Activated CD4-positive, alpha-beta T cell treated with anti-CD3 and anti-CD28 coated beads, Interleukin-2, amount 10 ng/mL, durations not matched to agents 24 days and 14 days (primary cell): ENCODE results near the gene PIP5KL1. TPM values are rescaled to one million over a fixed set of nuclear protein-coding genes. Genes with fewer than 3 reads are reported as not detected.

ENCODE experiments used
- DNase-seq: peaks from one replicate; pipeline ENCODE4 v3.0.0; 2022
- H3K27ac Mint-ChIP-seq: one replicate; pipeline ENCODE4 v1.8.0; 2022; ENCODE audit warnings: mild to moderate bottlenecking, mixed read lengths
- H3K27me3 Mint-ChIP-seq: one replicate; pipeline ENCODE4 v1.8.0; 2022; ENCODE audit warnings: mixed read lengths
- H3K36me3 Mint-ChIP-seq: one replicate; pipeline ENCODE4 v1.8.0; 2022; ENCODE audit warnings: low read depth, mild to moderate bottlenecking, mixed read lengths
- H3K4me1 Mint-ChIP-seq: one replicate; pipeline ENCODE4 v1.8.0; 2021; ENCODE audit warnings: mixed read lengths
- H3K4me3 Mint-ChIP-seq: one replicate; pipeline ENCODE4 v1.8.0; 2022; ENCODE audit warnings: mild to moderate bottlenecking, moderate library complexity, mixed read lengths
- H3K9me3 Mint-ChIP-seq: one replicate; pipeline ENCODE4 v1.8.0; 2021; ENCODE audit warnings: mixed read lengths
- intact Hi-C: fragments of 100-400 bp; cut with micrococcal nuclease; formaldehyde crosslinking; loops from one replicate; pipeline ENCODE4 v1.15.1; 2023
- total RNA-seq: library from RNA; stranded (reverse); gene quantifications from 2 replicates; pipeline ENCODE4 v1.2.3, GENCODE V29; 2022

The PIP5KL1 gene
- total RNA-seq, 1 donor from 2014 or later: 0.89 TPM

DNA sequence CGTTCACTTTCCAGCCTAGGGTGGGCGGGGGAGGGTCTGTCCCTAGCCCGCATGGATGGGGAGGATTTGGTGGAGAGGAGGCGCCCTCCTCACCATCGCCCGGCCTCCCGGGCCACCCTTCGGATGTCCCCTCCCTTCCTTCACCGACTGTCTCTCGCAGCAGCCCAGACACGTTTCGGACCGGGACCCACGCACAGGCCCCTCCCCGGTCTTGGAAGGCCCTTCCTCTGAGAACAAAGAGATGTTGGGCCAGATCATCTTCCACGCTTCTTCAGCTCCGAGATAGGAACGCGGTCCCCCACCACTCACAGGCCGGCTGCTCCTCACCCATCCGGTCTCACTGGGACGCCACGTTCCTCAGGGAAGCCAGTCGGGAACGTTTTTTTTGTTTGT is 7.7 kb upstream of the PIP5KL1 start:
- peak overlapping the region; percentile 35 for H3K4me3 Mint-ChIP-seq
- DNase-seq: peak; percentile 70
- peaks cover 40% of the 10 kb centered on the region for H3K36me3 Mint-ChIP-seq
- no peaks in the 10 kb centered on the region for H3K9me3 Mint-ChIP-seq
- peak overlapping the region; percentile 49 for H3K27ac Mint-ChIP-seq
- peaks cover 2% of the 10 kb centered on the region for H3K27me3 Mint-ChIP-seq
- peaks cover 41% of the 10 kb centered on the region for H3K4me1 Mint-ChIP-seq
- intact Hi-C loops: no loop called here

DNA sequence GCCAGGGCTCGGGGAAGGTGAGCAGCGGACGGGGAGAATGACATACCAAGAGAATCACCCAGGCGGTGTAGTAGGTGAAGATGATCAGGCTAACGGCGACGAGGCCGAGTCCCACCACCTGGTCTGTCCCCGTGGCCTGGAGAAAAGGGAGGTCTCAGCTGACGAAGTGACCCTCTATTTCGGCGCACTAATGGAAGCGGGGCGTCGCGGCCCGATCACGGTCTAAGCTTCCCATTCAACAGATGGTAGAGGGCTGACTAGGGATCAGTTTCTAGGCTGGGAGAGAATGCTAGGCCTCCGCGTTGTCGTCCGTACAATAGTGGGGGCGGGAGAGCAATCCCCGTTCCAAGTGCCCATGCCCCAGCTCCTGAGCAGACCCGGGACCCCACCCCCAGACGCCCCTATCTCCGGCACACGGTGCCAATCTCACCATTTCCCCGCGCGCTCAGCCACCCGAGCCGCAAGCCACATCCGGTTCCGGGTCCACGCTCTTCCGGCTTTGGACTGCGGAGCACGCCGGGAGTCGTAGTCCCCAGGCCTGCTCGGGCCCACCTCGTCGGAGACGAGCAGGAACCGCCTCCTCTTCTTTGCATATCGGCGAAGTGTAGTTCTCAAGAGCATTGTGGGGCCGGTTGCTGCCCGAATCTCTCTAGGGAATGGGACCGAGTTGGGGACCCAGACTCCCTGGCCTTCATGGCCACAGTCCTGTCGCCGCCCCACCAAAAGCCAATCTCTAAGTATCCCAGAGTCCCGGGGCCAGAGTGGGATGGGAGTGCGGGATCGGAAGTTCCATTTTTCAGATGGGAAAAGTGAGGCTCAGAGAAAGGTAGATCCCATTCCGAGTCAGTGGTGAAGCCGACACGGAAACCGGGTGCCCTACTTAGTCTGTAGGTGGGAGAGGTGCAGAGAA is 7.1 kb upstream of the PIP5KL1 start, which contains the start of gene DPM2:
Gene DPM2, minus strand, starts transcription at position 467 of the 910 bp plus-strand sequence. Its CDS starts 34 bp downstream, at position 433.
- Mint-ChIP-seq H3K27me3 (peaks cover 2% of the 10 kb centered on the region), H3K9me3 (no peaks in the 10 kb centered on the region), H3K36me3 (peaks cover 40% of the 10 kb centered on the region), H3K4me1 (peaks cover 42% of the 10 kb centered on the region), H3K4me3 (peak within 1 kb of the TSS; percentile 89), H3K27ac (peak within 1 kb of the TSS; percentile 85)
- intact Hi-C loops: no loop called here
- peak; percentile 96 for DNase-seq

DNA sequence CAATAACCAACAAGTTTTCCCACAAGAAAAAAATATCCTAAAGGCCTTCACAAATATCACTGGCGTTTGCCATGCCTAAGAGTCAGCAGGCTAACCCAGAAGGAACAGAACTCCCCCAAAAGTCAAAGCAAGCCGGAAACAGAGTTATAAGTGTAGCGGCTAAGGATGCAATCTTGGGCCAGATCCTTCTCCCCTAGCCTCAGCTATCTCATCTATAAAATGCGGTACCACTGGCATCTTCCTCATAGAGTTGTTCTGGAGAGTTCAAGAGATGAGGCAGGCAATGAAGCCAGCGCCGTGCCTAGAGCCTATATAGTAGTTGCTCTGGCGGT is 6.4 kb upstream of the PIP5KL1 start:
- DNase-seq: no peak
- H3K9me3 Mint-ChIP-seq: no peaks in the 10 kb centered on the region
- peaks cover 34% of the 10 kb centered on the region for H3K36me3 Mint-ChIP-seq
- peaks cover 2% of the 10 kb centered on the region for H3K27me3 Mint-ChIP-seq
- intact Hi-C loops: no loop called here
- H3K4me1 Mint-ChIP-seq: peaks cover 42% of the 10 kb centered on the region
- peak overlapping the region; percentile 85 for H3K27ac Mint-ChIP-seq
- H3K4me3 Mint-ChIP-seq: peak overlapping the region; percentile 89

DNA sequence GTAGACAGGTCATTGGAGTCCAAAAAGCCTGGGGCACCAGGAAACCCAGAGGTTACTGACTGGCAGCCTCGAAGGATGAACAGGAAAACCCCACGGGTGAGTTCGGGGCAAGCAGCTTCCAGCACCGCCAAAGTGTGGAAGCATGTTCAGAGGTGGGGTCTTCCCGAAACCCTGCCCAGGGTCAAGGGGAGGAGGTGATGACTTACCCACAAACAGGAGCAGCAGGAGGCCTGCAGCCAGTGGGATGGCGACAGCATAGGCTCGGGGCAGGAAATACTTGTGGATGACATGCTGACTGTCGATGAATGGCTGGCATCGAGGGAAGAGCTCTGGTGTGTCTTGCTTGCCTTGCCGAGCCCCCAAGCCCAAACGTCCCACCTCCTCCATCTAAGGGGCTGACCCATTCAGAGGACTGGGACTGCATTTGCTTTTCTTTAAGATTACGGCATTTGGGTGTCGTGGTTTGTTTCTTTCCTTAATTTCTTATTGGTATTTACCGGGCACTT is 5.8 kb upstream of the PIP5KL1 start:
- Mint-ChIP-seq H3K4me1 (peaks cover 45% of the 10 kb centered on the region), H3K36me3 (peaks cover 32% of the 10 kb centered on the region)
- intact Hi-C loops: no loop called here

DNA sequence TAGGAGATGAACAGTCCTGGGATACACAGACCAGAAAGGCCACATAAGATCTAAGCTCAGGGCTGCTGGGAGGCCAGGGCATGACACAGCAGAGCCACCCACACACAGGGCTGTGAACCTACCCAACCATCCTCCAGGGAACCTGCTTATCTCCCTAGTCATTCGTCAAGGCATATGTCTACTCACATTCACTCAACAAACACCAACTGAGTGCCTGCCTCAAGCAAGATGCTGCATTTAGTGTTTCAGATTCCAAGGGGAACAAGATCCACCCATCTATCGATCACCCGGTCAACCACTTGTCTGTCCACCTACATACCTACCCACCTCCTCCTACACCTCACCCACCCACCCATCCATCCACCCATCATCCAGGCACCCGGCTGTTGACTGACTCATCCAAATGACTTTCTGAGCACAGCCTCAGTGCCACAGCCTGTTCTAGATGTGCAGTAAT is 5.2 kb upstream of the PIP5KL1 start:
- intact Hi-C loops: no loop called here
- Mint-ChIP-seq H3K36me3 (peaks cover 30% of the 10 kb centered on the region), H3K27ac (peak overlapping the region; percentile 48), H3K4me3 (peak overlapping the region; percentile 89), H3K27me3 (peaks cover 2% of the 10 kb centered on the region), H3K9me3 (no peaks in the 10 kb centered on the region), H3K4me1 (peaks cover 50% of the 10 kb centered on the region)
- peak; percentile 69 for DNase-seq

More for the DNA sequence above, 5.8 kb upstream of the PIP5KL1 start:
- peak overlapping the region; percentile 48 for H3K27ac Mint-ChIP-seq
- peaks cover 2% of the 10 kb centered on the region for H3K27me3 Mint-ChIP-seq
- DNase-seq: peak; percentile 68
- peak overlapping the region; percentile 89 for H3K4me3 Mint-ChIP-seq
- H3K9me3 Mint-ChIP-seq: no peaks in the 10 kb centered on the region

DNA sequence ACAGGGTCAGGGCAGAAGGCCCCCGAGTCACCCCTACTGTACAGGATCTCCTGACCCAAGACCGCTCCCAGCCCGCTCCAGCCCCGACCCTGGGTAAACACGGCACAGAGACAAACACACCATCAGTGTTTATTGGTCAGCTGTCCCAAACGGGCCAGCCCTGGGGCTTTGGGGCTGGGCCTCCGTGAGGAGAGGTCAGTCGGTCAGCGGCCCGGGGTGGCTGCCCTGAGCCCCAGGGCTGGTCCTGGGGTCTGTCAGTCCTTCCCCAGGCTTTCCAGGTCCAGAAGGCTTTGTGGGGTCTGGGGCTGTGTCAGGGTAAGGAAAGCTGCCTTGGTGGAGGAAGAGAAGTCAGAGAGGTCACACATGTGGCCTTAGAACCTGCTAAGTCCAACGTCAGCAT is 4.4 kb upstream of the PIP5KL1 start:
- no peak for DNase-seq
- H3K9me3 Mint-ChIP-seq: no peaks in the 10 kb centered on the region
- H3K4me3 Mint-ChIP-seq: peak overlapping the region; percentile 64
- peaks cover 2% of the 10 kb centered on the region for H3K27me3 Mint-ChIP-seq
- peak overlapping the region; percentile 17 for H3K27ac Mint-ChIP-seq
- intact Hi-C loops: no loop called here
- H3K36me3 Mint-ChIP-seq: peaks cover 24% of the 10 kb centered on the region
- H3K4me1 Mint-ChIP-seq: peaks cover 49% of the 10 kb centered on the region

DNA sequence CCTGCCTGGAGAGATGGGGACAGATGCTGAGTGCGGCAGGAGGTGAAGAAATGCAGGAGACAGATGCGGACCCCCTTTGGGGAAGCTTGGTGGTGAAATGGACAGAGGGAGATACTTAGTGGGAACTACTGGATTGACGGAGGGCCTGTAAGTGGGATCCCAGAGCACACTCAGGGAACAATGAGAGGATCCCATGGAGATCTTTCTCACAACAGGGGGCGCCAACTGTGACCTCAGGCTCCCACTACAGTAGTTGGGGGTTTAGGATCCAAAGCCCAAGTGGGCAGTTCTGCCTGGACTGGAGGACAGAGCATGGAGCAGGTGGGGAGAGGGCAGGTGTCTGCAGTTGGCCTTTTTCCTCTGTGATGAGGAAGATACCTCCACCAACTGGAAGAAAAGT is 3.7 kb upstream of the PIP5KL1 start:
- H3K27ac Mint-ChIP-seq: peak overlapping the region; percentile 28
- peaks cover 24% of the 10 kb centered on the region for H3K36me3 Mint-ChIP-seq
- H3K4me1 Mint-ChIP-seq: peaks cover 51% of the 10 kb centered on the region
- no peak for DNase-seq
- peaks cover 2% of the 10 kb centered on the region for H3K27me3 Mint-ChIP-seq
- no peaks in the 10 kb centered on the region for H3K9me3 Mint-ChIP-seq
- intact Hi-C loops: no loop called here
- peak overlapping the region; percentile 40 for H3K4me3 Mint-ChIP-seq

DNA sequence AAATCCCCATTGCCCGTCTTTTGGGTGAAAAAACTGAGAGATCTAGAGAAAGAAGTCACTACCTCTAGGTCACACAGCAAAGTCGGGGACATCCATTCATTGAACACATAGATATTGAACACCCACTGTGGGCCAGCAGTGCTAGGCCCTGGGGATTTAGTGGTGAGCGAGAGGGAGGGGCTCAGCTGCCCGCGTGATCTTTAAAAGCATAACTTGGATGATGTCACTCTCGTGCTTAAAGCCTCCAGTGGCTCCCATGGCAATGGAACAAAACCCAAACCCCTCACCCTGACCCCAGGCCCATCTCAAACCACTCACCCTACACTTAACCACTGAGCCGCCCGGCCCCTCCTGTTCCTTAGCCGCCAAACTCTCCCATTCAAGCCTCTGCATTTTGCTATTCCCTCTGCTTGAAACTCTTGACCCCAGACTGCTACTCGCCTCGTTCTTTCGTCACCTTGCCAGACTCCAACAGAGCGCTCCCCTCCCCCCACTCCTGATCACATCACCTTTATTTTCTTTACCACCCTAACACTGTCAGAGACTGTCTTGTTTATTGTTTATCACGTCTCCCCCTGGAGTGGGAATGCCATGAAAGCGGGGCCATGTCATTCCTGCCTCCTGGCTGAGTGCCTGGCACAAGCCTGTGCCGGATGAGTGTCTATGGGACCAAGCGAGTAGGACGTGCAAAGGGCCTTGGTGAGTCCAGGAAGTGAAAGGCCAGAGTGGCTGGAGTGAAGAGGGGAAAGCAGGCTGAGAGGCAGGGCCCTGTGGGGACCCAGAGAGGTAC is 710 bp upstream of the PIP5KL1 start:
- H3K27ac Mint-ChIP-seq: peak overlapping the region; percentile 70
- peak; percentile 80 for DNase-seq
- H3K4me3 Mint-ChIP-seq: peak overlapping the region; percentile 82
- H3K36me3 Mint-ChIP-seq: peaks cover 19% of the 10 kb centered on the region
- peaks cover 5% of the 10 kb centered on the region for H3K27me3 Mint-ChIP-seq
- H3K4me1 Mint-ChIP-seq: peaks cover 36% of the 10 kb centered on the region
- no peaks in the 10 kb centered on the region for H3K9me3 Mint-ChIP-seq
- intact Hi-C loops: no loop called here

DNA sequence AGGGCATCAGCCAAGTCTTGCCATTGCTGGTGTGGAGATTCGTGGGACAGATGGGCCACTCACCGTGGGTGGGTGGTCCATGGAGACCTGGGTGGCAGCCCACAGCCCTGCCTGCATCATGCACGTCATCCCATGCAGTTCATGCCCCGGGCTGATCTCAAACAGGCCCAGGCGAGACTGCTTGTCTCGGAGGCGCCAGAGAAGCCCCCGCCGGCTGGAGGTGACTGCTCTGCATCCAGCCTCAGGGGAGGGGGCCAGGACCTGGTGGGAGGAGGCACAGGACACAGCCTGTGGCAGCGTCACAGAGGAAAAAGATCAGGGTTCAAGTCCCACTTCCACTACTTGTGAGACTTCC is 975 bp downstream of the PIP5KL1 start:
- H3K27me3 Mint-ChIP-seq: peaks cover 13% of the 10 kb centered on the region
- no peaks in the 10 kb centered on the region for H3K9me3 Mint-ChIP-seq
- peak overlapping the region; percentile 82 for H3K4me3 Mint-ChIP-seq
- peaks cover 25% of the 10 kb centered on the region for H3K4me1 Mint-ChIP-seq
- intact Hi-C loops: no loop called here
- peaks cover 9% of the 10 kb centered on the region for H3K36me3 Mint-ChIP-seq
- no peak overlapping the region for H3K27ac Mint-ChIP-seq
- DNase-seq: no peak

DNA sequence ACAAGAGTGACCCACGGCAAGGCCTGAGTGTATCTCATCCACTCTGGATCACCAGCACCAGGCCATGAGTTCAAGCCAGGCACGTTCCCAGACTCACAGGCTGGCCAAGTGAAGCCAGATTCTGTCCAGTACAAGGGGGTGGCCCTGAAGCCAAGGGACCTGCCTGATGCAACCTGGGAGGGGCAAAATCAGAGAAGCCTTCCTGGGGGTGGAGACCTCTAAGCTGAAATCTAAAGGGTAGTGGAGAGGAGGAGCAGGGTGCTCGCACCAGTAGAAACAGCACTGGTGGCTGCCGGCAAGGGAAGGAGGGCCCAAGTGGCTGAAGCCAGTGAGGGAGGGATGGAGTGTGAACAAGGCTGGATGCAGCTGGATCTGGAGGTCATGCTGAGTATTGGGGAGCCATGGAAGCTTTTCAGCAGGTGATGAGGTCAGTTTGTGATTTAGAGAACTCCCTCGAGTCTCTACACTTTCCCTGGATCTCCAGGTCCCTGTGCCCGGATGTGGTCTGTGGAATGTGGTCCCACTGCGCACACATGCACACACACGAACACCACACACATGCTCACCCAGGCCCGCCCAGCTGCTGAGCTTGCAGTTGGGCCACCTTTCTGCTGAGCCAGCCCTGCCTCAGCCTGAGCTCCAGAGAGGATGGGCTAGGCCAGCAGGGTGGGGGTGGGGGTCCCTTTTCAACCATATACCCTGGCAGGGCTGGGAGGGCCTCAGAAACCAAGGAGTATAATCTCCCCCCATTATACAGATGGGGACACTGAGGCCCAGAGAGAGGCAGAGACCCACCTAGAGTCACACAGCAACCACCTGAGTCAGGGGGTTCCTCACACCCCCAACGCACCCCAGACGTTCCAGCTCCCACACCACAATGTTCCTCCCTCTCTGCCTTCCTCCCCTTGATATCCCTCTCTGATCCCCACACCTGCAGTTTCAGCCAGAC is 1.6 kb downstream of the PIP5KL1 start:
- H3K27me3 Mint-ChIP-seq: peaks cover 13% of the 10 kb centered on the region
- peaks cover 20% of the 10 kb centered on the region for H3K4me1 Mint-ChIP-seq
- peak; percentile 70 for DNase-seq
- H3K27ac Mint-ChIP-seq: no peak overlapping the region
- H3K36me3 Mint-ChIP-seq: peaks cover 3% of the 10 kb centered on the region
- peak overlapping the region; percentile 6 for H3K4me3 Mint-ChIP-seq
- no peaks in the 10 kb centered on the region for H3K9me3 Mint-ChIP-seq
- intact Hi-C loops: no loop called here

DNA sequence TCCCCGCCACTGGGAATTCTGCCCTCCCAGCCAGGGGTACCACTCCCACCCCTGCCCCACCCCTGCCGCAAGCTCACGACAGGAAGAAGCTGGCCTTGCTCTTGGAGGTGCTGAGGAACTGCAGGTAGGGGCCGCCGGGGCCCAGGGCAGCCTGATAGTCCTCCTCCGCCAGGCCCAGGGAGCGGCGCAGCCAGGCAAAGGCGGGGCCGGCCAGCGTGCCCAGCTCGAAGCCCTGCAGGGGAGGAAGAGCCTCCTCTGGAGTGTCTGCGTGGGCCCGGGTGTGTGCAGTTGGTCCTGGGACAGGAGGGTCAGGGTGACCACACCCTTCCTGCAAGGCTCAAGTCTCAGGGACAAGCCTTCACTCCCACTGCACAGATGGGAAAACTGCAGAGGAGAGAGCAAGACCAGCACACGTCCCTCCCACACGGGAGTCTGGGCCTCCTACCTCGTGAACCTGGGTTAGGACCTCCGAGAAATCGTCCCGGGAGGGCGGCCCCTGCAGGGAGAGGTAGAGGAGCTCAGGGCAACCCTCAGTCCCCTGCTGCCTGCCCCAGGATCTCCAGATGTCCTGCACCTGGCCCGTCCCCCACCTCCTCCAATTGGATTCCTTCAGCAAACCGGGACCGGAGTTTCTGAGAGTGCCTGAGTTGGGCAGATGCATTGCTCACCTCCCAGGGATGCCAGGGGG is 2.4 kb downstream of the PIP5KL1 start:
- Mint-ChIP-seq H3K36me3 (peaks cover 3% of the 10 kb centered on the region), H3K4me1 (peaks cover 19% of the 10 kb centered on the region), H3K27me3 (peaks cover 18% of the 10 kb centered on the region), H3K9me3 (no peaks in the 10 kb centered on the region), H3K4me3 (peak overlapping the region; percentile 6), H3K27ac (no peak overlapping the region)
- intact Hi-C loops: no loop called here
- no peak for DNase-seq

DNA sequence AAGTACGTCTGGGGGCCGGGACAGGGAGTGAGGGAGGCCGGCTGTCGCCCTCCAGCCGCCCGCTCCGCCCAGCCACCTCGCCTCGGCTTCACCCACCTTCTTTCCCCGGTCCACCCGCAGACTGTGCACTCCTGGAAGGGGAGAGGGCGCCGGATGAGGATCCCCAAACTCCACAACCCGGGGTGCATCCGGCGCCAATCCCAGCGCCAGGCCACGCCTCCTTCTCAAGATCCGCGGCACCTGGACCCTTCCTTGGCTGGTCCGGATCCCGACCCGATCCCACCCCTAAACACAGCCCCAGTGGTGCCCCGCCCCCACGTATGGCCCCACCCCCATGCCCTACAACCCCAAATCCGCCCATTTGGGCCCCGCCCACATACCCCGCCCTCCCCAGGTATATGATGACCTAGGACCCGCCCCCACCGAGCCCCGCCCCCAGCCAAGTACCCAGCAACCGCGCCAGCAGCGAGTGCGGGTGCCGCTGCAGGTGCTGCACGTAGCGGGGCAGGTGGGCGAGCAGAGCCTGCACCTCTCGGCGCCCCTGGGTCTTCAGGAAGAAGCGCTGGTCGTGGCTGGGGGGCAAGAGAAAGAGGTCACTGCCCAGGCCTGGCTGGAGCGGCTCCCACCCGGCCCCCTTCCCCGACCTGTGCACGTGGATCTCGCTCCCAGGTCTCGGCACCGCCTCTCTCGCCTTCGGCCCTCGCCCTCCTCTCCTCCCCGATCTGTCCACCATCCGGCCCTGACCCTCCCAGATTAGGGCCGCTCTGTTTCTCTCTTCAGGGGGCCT is 3.2 kb downstream of the PIP5KL1 start:
- Mint-ChIP-seq H3K4me3 (peak overlapping the region; percentile 72), H3K27me3 (peaks cover 20% of the 10 kb centered on the region), H3K4me1 (peaks cover 17% of the 10 kb centered on the region), H3K36me3 (no peaks in the 10 kb centered on the region), H3K27ac (no peak overlapping the region), H3K9me3 (no peaks in the 10 kb centered on the region)
- intact Hi-C loops: no loop called here
- peak; percentile 82 for DNase-seq
